Mesodermal cell (in vitro differentiated cells): ENCODE measurements around the gene AADAC. TPM values are rescaled to one million over a fixed set of nuclear protein-coding genes. Genes with fewer than 3 reads are reported as not detected.
"Not testable (repeated sequence)": the region's sequence is repeated elsewhere in the genome, so short reads cannot be mapped to it uniquely, and the experiment has no call there.

Experiments
- H3K27ac ChIP-seq: 2 replicates; pipeline ENCODE4 v1.7.0; 2013; ENCODE audit warnings: mild to moderate bottlenecking, low read depth, low read length, moderate library complexity; ENCODE audit not compliant: severe bottlenecking
- H3K36me3 ChIP-seq: 2 replicates; pipeline ENCODE4 v1.7.1; 2013; ENCODE audit warnings: mild to moderate bottlenecking, low read length, moderate library complexity; ENCODE audit not compliant: control insufficient read depth, insufficient read depth
- H3K4me1 ChIP-seq: one replicate; pipeline ENCODE4 v1.7.1; 2013; ENCODE audit warnings: mild to moderate bottlenecking, low read length; ENCODE audit not compliant: insufficient read depth, control insufficient read depth, poor library complexity, severe bottlenecking
- H3K4me3 ChIP-seq: 2 replicates; pipeline ENCODE4 v1.7.0; 2013; ENCODE audit warnings: low read length, control low read depth, mild to moderate bottlenecking; ENCODE audit not compliant: insufficient read depth, poor library complexity, severe bottlenecking; ENCODE audit errors: extremely low read depth
- H3K9me3 ChIP-seq: 2 replicates; pipeline ENCODE4 v1.7.1; 2013; ENCODE audit warnings: mild to moderate bottlenecking, low read length, moderate library complexity; ENCODE audit not compliant: control insufficient read depth
- WGBS, 2 experiments: methylation state at CpG; one replicate each; pipeline ENCODE4 v1.1.5; 2013; ENCODE audit warnings: missing lambda C conversion rate in 2 of 2; ENCODE audit not compliant: insufficient coverage in 2 of 2; 5-methylcytosine and 5-hydroxymethylcytosine counted together
- polyA plus RNA-seq, 2 experiments: library from polyadenylated mRNA; stranded (reverse); fragments of 50-300 nt; gene quantifications; one replicate each; pipeline ENCODE4 v1.2.3, GENCODE V29; 2013

AADAC gene, protein sequence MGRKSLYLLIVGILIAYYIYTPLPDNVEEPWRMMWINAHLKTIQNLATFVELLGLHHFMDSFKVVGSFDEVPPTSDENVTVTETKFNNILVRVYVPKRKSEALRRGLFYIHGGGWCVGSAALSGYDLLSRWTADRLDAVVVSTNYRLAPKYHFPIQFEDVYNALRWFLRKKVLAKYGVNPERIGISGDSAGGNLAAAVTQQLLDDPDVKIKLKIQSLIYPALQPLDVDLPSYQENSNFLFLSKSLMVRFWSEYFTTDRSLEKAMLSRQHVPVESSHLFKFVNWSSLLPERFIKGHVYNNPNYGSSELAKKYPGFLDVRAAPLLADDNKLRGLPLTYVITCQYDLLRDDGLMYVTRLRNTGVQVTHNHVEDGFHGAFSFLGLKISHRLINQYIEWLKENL
- polyA plus RNA-seq (2013, experiment 1 of 2) = 0.18 TPM
- 0.20 TPM for polyA plus RNA-seq (2013, experiment 2 of 2)

DNA sequence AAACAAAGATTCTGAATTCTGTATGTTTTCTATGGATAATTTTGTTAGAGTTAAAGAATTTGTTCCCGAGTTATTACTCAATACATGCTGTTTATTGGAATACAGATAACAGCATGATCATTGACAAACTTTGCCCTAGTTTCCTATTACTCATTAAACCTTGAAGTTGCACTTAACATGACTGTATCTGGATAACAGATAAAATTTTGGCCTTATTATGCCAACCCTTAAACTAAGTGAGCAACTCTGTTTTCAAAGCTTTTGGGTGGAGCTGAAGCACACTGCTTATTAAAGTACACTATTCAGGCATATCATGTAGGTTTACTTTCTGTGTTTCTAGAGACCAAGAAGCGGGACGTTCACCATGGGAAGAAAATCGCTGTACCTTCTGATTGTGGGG lies at the start of gene AADAC:
AADAC (plus strand) TSS at position 318 of the 400 bp plus-strand sequence; CDS start at position 365, 47 bp downstream.
- Histone ChIP-seq H3K4me1 (no peaks in the 10 kb centered on the region), H3K27ac (no peak within 1 kb of the TSS), H3K36me3 (no peaks in the 10 kb centered on the region), H3K4me3 (no peak within 1 kb of the TSS), H3K9me3 (peaks cover 18% of the 10 kb centered on the region)
- no CpG with 5 or more reads among the region's 4 CpGs for WGBS, 2 experiments

DNA sequence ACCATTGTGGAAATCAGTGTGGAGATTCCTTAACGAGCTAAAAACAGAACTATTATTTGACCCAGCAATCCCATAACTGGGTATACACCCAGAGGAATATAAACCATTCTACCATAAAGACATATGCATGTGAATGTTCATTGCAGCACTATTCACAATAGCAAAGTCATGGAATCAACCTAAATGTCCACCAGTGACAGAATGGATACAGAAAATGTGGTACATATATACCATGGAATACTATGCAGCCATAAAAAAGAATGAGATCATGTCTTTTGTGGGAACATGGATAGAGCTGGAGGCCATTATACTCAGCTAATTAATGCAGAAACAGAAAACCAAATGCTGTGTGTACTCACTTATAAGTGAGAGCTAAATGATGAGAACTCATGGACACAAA lies 49.2 kb upstream of the AADAC start:
- H3K27ac ChIP-seq, H3K4me1 ChIP-seq, H3K9me3 ChIP-seq, H3K36me3 ChIP-seq, H3K4me3 ChIP-seq: not testable (repeated sequence)
- no CpG with 5 or more reads among the region's 1 CpG for WGBS, 2 experiments

DNA sequence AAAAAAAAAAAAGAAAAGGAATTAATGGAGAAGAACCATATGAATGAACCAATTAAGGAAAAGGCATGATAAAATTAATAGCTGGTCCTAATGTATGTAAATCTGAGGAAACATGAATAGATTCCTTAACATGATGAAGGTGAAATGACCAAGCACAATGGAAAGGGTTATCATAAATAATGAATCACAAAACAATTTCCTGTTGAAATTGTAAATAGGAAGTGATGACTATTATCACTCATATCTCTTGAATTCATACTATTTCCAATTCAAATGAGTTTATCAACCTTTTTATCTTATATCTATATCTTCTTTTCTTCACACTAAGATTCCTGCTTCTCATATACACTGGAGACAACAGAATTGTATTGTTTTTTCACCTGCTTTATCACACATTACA lies 48.2 kb upstream of the AADAC start:
- no peaks in the 10 kb centered on the region for H3K9me3 ChIP-seq
- peaks cover 5% of the 10 kb centered on the region for H3K4me1 ChIP-seq
- no peaks in the 10 kb centered on the region for H3K36me3 ChIP-seq
- H3K4me3 ChIP-seq = no peak overlapping the region
- no peak overlapping the region for H3K27ac ChIP-seq

DNA sequence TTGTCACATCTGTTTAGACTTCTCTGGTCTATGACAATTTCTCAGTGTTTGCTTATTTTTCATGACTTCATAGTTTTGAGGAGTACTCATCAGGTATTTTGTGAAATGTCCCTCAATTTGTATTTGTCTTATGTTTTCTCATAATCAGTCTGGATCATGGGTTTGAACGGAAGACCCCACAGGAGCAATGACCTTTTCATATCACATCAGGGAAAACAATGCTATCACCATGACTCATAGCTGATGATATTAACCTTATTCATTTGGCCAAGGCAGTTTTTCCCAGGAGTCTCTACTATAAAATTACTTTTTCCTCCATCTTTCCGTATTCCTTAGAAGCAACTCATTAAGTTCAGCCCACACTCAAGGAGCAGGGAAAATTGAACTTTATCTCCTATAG lies 47.5 kb upstream of the AADAC start:
- peaks cover 5% of the 10 kb centered on the region for H3K4me1 ChIP-seq
- H3K4me3 ChIP-seq = no peak overlapping the region
- 71 to 100% methylated on average over 1 of the region's 2 CpGs for WGBS, 2 experiments
- H3K36me3 ChIP-seq = no peaks in the 10 kb centered on the region
- no peak overlapping the region for H3K27ac ChIP-seq
- H3K9me3 ChIP-seq = no peaks in the 10 kb centered on the region

DNA sequence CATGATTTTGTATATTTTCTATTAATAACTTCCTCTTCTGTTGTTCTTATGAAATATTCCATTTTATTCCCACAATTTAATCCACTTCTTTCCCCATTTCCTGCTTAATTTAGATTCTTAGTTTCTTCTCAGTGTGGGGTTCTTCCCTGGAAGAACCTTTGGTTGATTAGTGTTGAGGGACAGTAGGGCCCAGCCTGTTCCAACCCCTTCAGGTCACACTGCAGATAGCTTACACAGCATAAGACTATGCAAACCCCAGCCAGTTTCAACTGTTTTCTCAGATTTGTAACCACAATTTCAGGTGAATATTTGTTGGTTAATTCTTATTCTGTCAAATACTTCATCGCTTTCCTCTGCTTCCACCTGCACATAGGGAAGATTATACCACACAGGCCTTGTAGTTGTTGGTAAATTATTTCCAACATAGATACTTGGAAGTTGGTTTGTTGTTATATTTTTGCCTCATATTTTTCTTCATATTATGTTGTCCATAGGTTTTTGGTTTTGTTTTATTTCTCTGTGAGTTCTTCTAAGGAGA lies 45.5 kb upstream of the AADAC start:
- Histone ChIP-seq H3K9me3 (no peaks in the 10 kb centered on the region), H3K27ac (no peak overlapping the region), H3K36me3 (no peaks in the 10 kb centered on the region), H3K4me1 (peaks cover 5% of the 10 kb centered on the region), H3K4me3 (no peak overlapping the region)
- no CpG with 5 or more reads among the region's 1 CpG for WGBS, 2 experiments

DNA sequence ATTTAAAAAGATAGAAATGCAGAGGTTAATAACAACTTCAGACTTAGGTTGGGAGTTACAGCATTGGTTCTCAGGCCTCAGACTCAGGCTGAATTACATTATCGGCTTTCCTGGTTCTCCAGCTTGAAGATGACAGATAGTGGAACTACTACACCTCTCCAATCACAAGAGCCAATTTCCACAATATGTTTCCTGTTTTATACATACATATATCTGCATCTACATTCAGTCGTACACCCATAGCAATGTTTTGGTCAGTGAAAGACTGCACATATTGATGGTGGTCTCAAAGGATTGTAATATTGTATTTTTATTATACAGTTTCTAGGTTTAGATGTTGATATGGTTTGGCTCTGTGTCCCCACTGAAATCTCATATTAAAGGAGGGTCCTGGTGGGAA lies 44.7 kb upstream of the AADAC start:
- WGBS, 2 experiments = 83 to 89% methylated on average over 1 of the region's 2 CpGs
- Histone ChIP-seq H3K4me3 (no peak overlapping the region), H3K36me3 (no peaks in the 10 kb centered on the region), H3K27ac (no peak overlapping the region), H3K9me3 (no peaks in the 10 kb centered on the region), H3K4me1 (peaks cover 5% of the 10 kb centered on the region)

DNA sequence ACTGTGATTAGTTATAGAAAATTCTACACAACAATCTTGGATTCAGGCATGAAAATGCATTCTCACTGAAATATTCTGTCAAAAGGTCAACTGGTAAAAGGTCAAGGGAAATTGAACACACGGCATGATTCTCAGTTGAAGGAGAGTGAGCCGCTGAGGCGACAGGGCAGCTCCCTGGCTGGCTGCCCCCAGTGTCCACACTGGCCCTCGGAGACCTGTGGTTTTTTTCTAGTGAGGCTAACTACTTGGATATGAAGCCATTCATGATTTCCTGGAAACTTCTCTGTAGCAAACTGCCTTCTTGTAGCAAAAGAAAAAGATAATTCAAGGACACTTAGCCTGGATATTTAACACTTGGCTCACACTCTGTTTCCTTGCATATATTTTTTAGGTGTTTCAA lies 43.0 kb upstream of the AADAC start:
- Histone ChIP-seq H3K4me3 (no peak overlapping the region), H3K27ac (no peak overlapping the region)
- WGBS, 2 experiments = 84 to 96% methylated on average over 3 to 4 of the region's 4 CpGs

DNA sequence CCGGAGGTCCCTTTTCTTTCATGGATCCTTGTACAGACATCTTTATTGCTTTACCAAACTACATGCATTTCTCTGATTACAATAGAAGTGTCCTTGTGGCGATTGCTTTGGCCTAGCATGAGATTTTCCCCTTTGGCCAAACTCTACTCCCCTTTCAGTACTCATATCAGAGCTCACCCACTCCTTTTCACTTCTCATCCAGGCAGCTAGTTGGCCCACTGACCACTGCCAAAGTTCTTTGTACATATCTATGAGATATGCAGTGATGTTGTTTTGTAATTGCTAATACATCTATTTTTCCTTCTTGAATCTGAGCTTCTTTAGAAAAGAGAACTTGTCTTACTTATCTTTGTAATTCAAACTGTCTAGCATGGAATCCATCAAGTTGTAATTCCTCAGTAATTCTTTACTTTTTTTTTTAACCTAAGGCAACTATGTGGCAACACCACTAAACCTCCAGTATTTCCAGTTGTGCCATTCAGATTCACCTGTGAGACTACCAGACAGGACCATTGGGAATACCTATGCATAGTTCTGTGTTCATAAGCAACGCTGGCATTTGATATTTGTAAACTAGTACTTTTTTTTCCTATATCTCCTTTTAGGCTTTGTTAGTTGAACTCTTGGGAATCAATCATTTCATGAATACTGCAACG lies 41.0 kb upstream of the AADAC start:
- 93 to 96% methylated on average over 2 to 4 of the region's 4 CpGs for WGBS, 2 experiments

More for the DNA sequence above, 43.0 kb upstream of the AADAC start:
- no peaks in the 10 kb centered on the region for H3K9me3 ChIP-seq
- peaks cover 5% of the 10 kb centered on the region for H3K4me1 ChIP-seq
- H3K36me3 ChIP-seq = no peaks in the 10 kb centered on the region

DNA sequence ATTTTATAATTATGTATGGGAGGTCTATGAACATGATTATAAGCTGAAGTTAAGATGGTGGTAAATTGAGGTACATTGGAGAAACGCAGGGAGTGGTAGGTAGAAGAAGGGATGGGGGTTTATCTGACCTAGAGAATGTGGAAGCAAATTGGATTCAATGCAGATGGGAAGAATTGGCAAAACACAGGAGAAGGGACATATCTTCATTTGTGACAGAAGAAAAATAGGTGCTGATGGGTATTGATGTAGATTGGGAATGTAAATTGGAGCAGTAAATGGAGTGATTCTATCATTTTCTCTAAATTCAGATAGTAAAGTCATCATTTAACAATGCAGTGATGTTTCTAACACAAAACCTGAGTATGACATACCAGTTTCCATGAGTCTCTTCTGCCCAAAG lies 39.7 kb upstream of the AADAC start:
- Histone ChIP-seq H3K27ac (no peak overlapping the region), H3K9me3 (no peaks in the 10 kb centered on the region), H3K36me3 (no peaks in the 10 kb centered on the region), H3K4me1 (peaks cover 5% of the 10 kb centered on the region), H3K4me3 (no peak overlapping the region)
- 92 to 93% methylated on average over 1 of the region's 1 CpG for WGBS, 2 experiments

More for the DNA sequence above, 41.0 kb upstream of the AADAC start:
- H3K4me1 ChIP-seq = peaks cover 5% of the 10 kb centered on the region
- no peaks in the 10 kb centered on the region for H3K36me3 ChIP-seq
- H3K27ac ChIP-seq = no peak overlapping the region
- H3K4me3 ChIP-seq = no peak overlapping the region
- H3K9me3 ChIP-seq = no peaks in the 10 kb centered on the region

DNA sequence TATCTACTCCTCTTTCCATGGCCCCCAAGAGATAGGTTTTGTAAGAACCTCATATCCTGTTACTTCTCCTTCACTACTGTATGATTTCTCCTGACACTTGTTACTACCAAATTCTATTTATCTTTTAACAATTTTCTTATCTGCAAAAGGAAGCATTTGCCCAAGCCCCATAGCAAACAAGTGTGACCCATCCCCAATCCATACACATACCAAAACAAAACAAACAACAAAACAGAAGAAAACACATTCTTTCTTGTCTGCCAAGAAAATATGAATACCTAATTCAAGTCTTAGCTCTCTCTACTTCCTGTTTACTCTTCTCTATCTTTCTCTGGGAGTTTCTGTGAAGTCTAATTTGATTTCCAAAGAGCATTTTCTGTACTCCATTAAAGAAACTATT lies 39.0 kb upstream of the AADAC start:
- Histone ChIP-seq H3K4me1 (peaks cover 5% of the 10 kb centered on the region), H3K4me3 (no peak overlapping the region), H3K27ac (no peak overlapping the region), H3K9me3 (no peaks in the 10 kb centered on the region), H3K36me3 (no peaks in the 10 kb centered on the region)
